A549 (cell line): ENCODE results near the gene BORCS6. TPM values are rescaled to one million over a fixed set of nuclear protein-coding genes. Genes with fewer than 3 reads are reported as not detected.

Experiments used
- ATAC-seq, 2 experiments: fragments of 200-7000 bp in 1 of 2; fragments of >200 bp in 1 of 2; cut with Nextera tagmentation in 1 of 2; cut with Tn5 transposase in 1 of 2; 3 replicates each; pipeline versions ENCODE4 v1.8.0 to v1.9.1; 2018 to 2020; ENCODE audit warnings: mild to moderate bottlenecking in 1 of 2, moderate library complexity in 1 of 2
- CTCF ChIA-PET: fragments of 300-600 bp; sonication (Branson Sonifier 250); formaldehyde crosslinking; extraction: SDS; loops from one replicate; lab custom pipeline; 2021; ENCODE audit warnings: antibody characterized with exemption, inconsistent platforms; lab: Yijun Ruan, JAX
- POLR2A ChIA-PET: fragments of 350-600 bp; formaldehyde crosslinking; extraction: SDS; loops from one replicate; lab custom pipeline; 2021; ENCODE audit warnings: antibody characterized with exemption, inconsistent platforms; lab: Yijun Ruan, JAX
- DNase-seq, 2 experiments: peaks; one replicate each; pipeline versions ENCODE4 v3.0.0 to v3.0.0-alpha.2; 2011 to 2016; ENCODE audit warnings: low read depth in 1 of 2, low spot score in 1 of 2
- FAIRE-seq: peaks from 2 replicates; lab custom pipeline; 2011; peaks lifted over from hg19 to GRCh38; lab: Jason Lieb, UNC
- H3K27ac ChIP-seq, 2 experiments: fragments of >200 bp; sonication (Bioruptor Twin); formaldehyde crosslinking; 3 replicates each; pipeline ENCODE4 v1.5.1; 2016 to 2017
- H3K4me1 ChIP-seq: fragments of >200 bp; sonication (Bioruptor Twin); formaldehyde crosslinking; 3 replicates; pipeline ENCODE4 v1.6.1; 2016
- H3K4me2 ChIP-seq: fragments of >200 bp; sonication (Bioruptor Twin); formaldehyde crosslinking; 3 replicates; pipeline ENCODE4 v1.6.1; 2016
- H3K4me3 ChIP-seq: fragments of >200 bp; sonication (Bioruptor Twin); formaldehyde crosslinking; 3 replicates; pipeline ENCODE4 v1.5.1; 2016
- H3K9me3 ChIP-seq: fragments of >200 bp; sonication (Bioruptor Twin); formaldehyde crosslinking; 3 replicates; pipeline ENCODE4 v1.6.1; 2016
- CBX2 ChIP-seq: fragments of 200-600 bp; sonication (generic); IDR thresholded peaks from 2 replicates; pipeline ENCODE4 v1.6.1; 2016; ENCODE audit warnings: low read depth, mild to moderate bottlenecking, borderline replicate concordance
- CEBPB ChIP-seq, 2 experiments: fragments of >200 bp in 1 of 2; sonication (Bioruptor Twin) in 1 of 2; formaldehyde crosslinking in 1 of 2; IDR thresholded peaks; 2 replicates each; pipeline ENCODE4 v1.6.1; 2012 to 2016
- CHD4 ChIP-seq: fragments of 200-600 bp; sonication (generic); IDR thresholded peaks from 2 replicates; pipeline ENCODE4 v1.6.1; 2016; ENCODE audit warnings: antibody characterized with exemption, mild to moderate bottlenecking, borderline replicate concordance
- E2F6 ChIP-seq: IDR thresholded peaks from 2 replicates; pipeline ENCODE4 v1.6.1; 2012; ENCODE audit warnings: low read depth, borderline replicate concordance
- EHMT2 ChIP-seq: fragments of 200-600 bp; sonication (generic); IDR thresholded peaks from 2 replicates; pipeline ENCODE4 v1.6.1; 2016; ENCODE audit warnings: antibody characterized with exemption, low read depth, mild to moderate bottlenecking, moderate library complexity
- ELK1 ChIP-seq: fragments of 150-350 bp; IDR thresholded peaks from 2 replicates; pipeline ENCODE4 v1.6.1; 2014; ENCODE audit warnings: low read depth, mild to moderate bottlenecking, low read length
- EP300 ChIP-seq, 2 experiments: fragments of >200 bp; sonication (Bioruptor Twin); formaldehyde crosslinking; IDR thresholded peaks; 2 replicates in 1 of 2; 3 replicates in 1 of 2; pipeline ENCODE4 v1.6.1; 2016 to 2017
- FOSB ChIP-seq: fragments of 250-450 bp; sonication (Bioruptor Pico); IDR thresholded peaks from 2 replicates; pipeline ENCODE4 v1.5.0; 2020; ENCODE audit warnings: mild to moderate bottlenecking, moderate library complexity
- HEYL ChIP-seq: fragments of 250-450 bp; sonication (Bioruptor Pico); IDR thresholded peaks from 2 replicates; pipeline ENCODE4 v1.8.0; 2021; ENCODE audit warnings: mild to moderate bottlenecking, moderate library complexity
- HOXA7 ChIP-seq: fragments of 250-450 bp; sonication (Bioruptor Pico); IDR thresholded peaks from 2 replicates; pipeline ENCODE4 v1.5.0; 2020; ENCODE audit warnings: mild to moderate bottlenecking, moderate library complexity
- HOXB13 ChIP-seq: fragments of 250-450 bp; sonication (Bioruptor Pico); IDR thresholded peaks from 2 replicates; pipeline ENCODE4 v1.5.0; 2020; ENCODE audit warnings: low read depth, mild to moderate bottlenecking, moderate library complexity
- HOXB5 ChIP-seq: fragments of 250-450 bp; sonication (Bioruptor Pico); IDR thresholded peaks from 2 replicates; pipeline ENCODE4 v1.5.0; 2020; ENCODE audit warnings: mild to moderate bottlenecking, moderate library complexity
- JUN ChIP-seq, 2 experiments: fragments of >200 bp; sonication (Bioruptor Twin); formaldehyde crosslinking; IDR thresholded peaks; 2 replicates in 1 of 2; 3 replicates in 1 of 2; pipeline ENCODE4 v1.6.1; 2016 to 2017
- KDM5A ChIP-seq: fragments of 200-600 bp; sonication (generic); IDR thresholded peaks from 2 replicates; pipeline ENCODE4 v1.6.1; 2016; ENCODE audit warnings: antibody characterized with exemption, mild to moderate bottlenecking
- MAFK ChIP-seq: fragments of 450-650 bp; IDR thresholded peaks from 2 replicates; pipeline ENCODE4 v1.6.1; 2014; ENCODE audit not compliant: partially characterized antibody
- MAZ ChIP-seq: fragments of 150-350 bp; IDR thresholded peaks from 2 replicates; pipeline ENCODE4 v1.6.1; 2014; ENCODE audit warnings: antibody characterized with exemption, low read depth, low read length, borderline replicate concordance
- NFE2L2 ChIP-seq: fragments of 150-350 bp; conservative IDR thresholded peaks from 2 replicates; pipeline ENCODE4 v1.6.1; 2014; ENCODE audit warnings: low read length
- NR3C1 ChIP-seq: fragments of >200 bp; sonication (Bioruptor Twin); formaldehyde crosslinking; IDR thresholded peaks from 3 replicates; pipeline ENCODE4 v1.6.1; 2017
- PHF8 ChIP-seq: fragments of 200-600 bp; sonication (generic); IDR thresholded peaks from 2 replicates; pipeline ENCODE4 v1.6.1; 2016; ENCODE audit warnings: low read depth, mild to moderate bottlenecking, antibody characterized with exemption, moderate library complexity, borderline replicate concordance
- POLR2AphosphoS2 ChIP-seq: conservative IDR thresholded peaks from 2 replicates; pipeline ENCODE4 v1.6.1; 2012; ENCODE audit warnings: low read length, improper control_type of control experiment, inconsistent platforms
- RAD21 ChIP-seq, 2 experiments: fragments of >200 bp in 1 of 2; sonication (Bioruptor Twin) in 1 of 2; formaldehyde crosslinking in 1 of 2; IDR thresholded peaks in 1 of 2; conservative IDR thresholded peaks in 1 of 2; 2 replicates in 1 of 2; 3 replicates in 1 of 2; pipeline ENCODE4 v1.6.1; 2012 to 2018; ENCODE audit warnings: inconsistent platforms in 1 of 2
- RARB ChIP-seq: fragments of 250-450 bp; sonication (Bioruptor Pico); IDR thresholded peaks from 2 replicates; pipeline ENCODE4 v1.8.0; 2021; ENCODE audit warnings: mild to moderate bottlenecking, moderate library complexity
- RCOR1 ChIP-seq: fragments of 150-350 bp; IDR thresholded peaks from 2 replicates; pipeline ENCODE4 v1.6.1; 2014; ENCODE audit warnings: antibody characterized with exemption, low read length, low read depth
- RFX5 ChIP-seq: fragments of 450-650 bp; IDR thresholded peaks from 2 replicates; pipeline ENCODE4 v1.7.1; 2014; ENCODE audit warnings: antibody characterized with exemption, mild to moderate bottlenecking, moderate library complexity
- RNF2 ChIP-seq: fragments of 200-600 bp; sonication (generic); IDR thresholded peaks from 2 replicates; pipeline ENCODE4 v1.6.1; 2016; ENCODE audit warnings: low read depth, mild to moderate bottlenecking, antibody characterized with exemption, moderate library complexity, borderline replicate concordance
- SMC3 ChIP-seq: fragments of >200 bp; sonication (Bioruptor Twin); formaldehyde crosslinking; IDR thresholded peaks from 3 replicates; pipeline ENCODE4 v1.6.1; 2018; ENCODE audit warnings: inconsistent platforms
- TFCP2L1 ChIP-seq: fragments of 250-450 bp; sonication (Bioruptor Pico); IDR thresholded peaks from 2 replicates; pipeline ENCODE4 v1.5.0; 2021; ENCODE audit warnings: mild to moderate bottlenecking
- ZFP36 ChIP-seq: fragments of 450-650 bp; IDR thresholded peaks from 2 replicates; pipeline ENCODE4 v1.6.1; 2014; ENCODE audit warnings: borderline replicate concordance; ENCODE audit not compliant: partially characterized antibody
- ZNF302 ChIP-seq: fragments of 250-450 bp; sonication (Bioruptor Pico); IDR thresholded peaks from 2 replicates; pipeline ENCODE4 v1.9.0; 2021; ENCODE audit warnings: inconsistent platforms, mild to moderate bottlenecking, moderate library complexity
- WGBS: methylation state at CpG from one replicate; pipeline ENCODE4 v1.1.6; 2017; ENCODE audit errors: missing lambda C conversion rate; 5-methylcytosine and 5-hydroxymethylcytosine counted together
- polyA plus RNA-seq, 4 experiments: library from polyadenylated mRNA; depleted of rRNA in 3 of 4; stranded (reverse); fragments of >200 nt; fragmentation: RNase III in 1 of 4; extraction: RNeasy Plus Mini Kit Qiagen cat#74134 plus additional on column Dnase treatment in 1 of 4; gene quantifications; 2 replicates in 3 of 4; 3 replicates in 1 of 4; pipeline ENCODE4 v1.2.3, GENCODE V29; 2011 to 2017
- TF ChIP-seq, protein P1 (sequence below): fragments of 250-450 bp; sonication (Bioruptor Pico); IDR thresholded peaks from 2 replicates; pipeline ENCODE4 v1.5.0; 2020; ENCODE audit warnings: low read depth, mild to moderate bottlenecking, moderate library complexity
- TF ChIP-seq, protein P2 (sequence below): fragments of >200 bp; sonication (Bioruptor Twin); formaldehyde crosslinking; IDR thresholded peaks from 3 replicates; pipeline ENCODE4 v1.6.1; 2016
- TF ChIP-seq, protein P3 (sequence below): IDR thresholded peaks from 2 replicates; pipeline ENCODE4 v1.6.1; 2012

Gene BORCS6
- polyA plus RNA-seq, 2 of the 4 experiments (the other 2 are of a cell fraction): 3.0 to 6.6 TPM

GRCh38 chr17:8231701-8232100 is 41.7 kb upstream of the BORCS6 start:
- ATAC-seq (no peak), FAIRE-seq (no peak), DNase-seq (no peak)
- H3K4me2 ChIP-seq: no peak overlapping the region
- no peaks in the 10 kb centered on the region for H3K9me3 ChIP-seq
- no peak overlapping the region for H3K4me3 ChIP-seq
- WGBS: 93% methylated on average over 10 of the region's 10 CpGs
- H3K4me1 ChIP-seq: peaks cover 9% of the 10 kb centered on the region
- ChIA-PET CTCF (interaction anchor here (1.0 to 12.0 kb wide), 3 partner anchors 12 to 152 kb away, joined by 4 to 160 read pairs (median 4); partner anchors contain the start of genes CTC1 and PFAS), POLR2A (no interaction called here)
- TF ChIP-seq JUN (IDR thresholded peaks at IDR 0.05): no peak
- TF ChIP-seq POLR2AphosphoS2: no peak
- TF ChIP-seq NFE2L2: no peak
- TF ChIP-seq, protein P1, sequence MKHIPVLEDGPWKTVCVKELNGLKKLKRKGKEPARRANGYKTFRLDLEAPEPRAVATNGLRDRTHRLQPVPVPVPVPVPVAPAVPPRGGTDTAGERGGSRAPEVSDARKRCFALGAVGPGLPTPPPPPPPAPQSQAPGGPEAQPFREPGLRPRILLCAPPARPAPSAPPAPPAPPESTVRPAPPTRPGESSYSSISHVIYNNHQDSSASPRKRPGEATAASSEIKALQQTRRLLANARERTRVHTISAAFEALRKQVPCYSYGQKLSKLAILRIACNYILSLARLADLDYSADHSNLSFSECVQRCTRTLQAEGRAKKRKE (CRISPR knock-in tag): no peak
- no peak for TF ChIP-seq EHMT2
- no peak for TF ChIP-seq RFX5
- no peak for TF ChIP-seq SMC3
- TF ChIP-seq RAD21 (conservative IDR thresholded peaks at IDR 0.05 in 1 of 2, IDR thresholded peaks at IDR 0.05 in 1 of 2): no peak
- TF ChIP-seq CHD4: no peak
- TF ChIP-seq RARB (CRISPR knock-in tag): no peak
- H3K27ac ChIP-seq: no peak overlapping the region

DNA sequence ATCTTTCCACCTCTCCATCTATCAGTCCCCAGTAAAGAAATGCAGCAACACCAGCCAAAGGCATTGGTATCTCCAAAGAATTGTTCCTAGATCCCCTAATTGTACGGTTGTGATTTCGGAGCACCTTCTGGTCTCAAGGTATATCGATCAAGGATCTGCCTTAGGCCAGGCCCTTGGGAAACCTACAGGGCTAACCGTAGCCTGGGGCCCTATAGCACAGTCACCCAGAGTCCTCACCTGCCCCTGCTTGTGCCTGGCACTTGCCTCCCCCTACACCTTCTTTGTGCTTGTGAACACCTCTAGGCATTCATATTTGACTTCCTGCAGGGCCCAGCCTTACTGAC is 37.2 kb upstream of the BORCS6 start:
- no peak for DNase-seq
- Histone ChIP-seq H3K9me3 (no peaks in the 10 kb centered on the region), H3K4me3 (peak overlapping the region; percentile 46), H3K4me2 (peak overlapping the region; percentile 79), H3K27ac (peak overlapping the region; percentile 82 to 84), H3K4me1 (peaks cover 22% of the 10 kb centered on the region)
- FAIRE-seq: no peak
- no peak for ATAC-seq
- 77% methylated on average over 4 of the region's 4 CpGs for WGBS
- ChIA-PET CTCF (interaction anchor here (1.0 to 12.0 kb wide), 5 partner anchors 8 to 167 kb away, joined by 3 to 160 read pairs (median 4); partner anchors contain the start of genes CTC1, PFAS and RANGRF), POLR2A (interaction anchor here (1.7 to 7.9 kb wide), 4 partner anchors 17 to 68 kb away, joined by 5 to 159 read pairs (median 26); partner anchors contain the start of genes AURKB, CTC1, PFAS and SLC25A35)
- TF ChIP-seq FOSB (CRISPR knock-in tag): no peak
- TF ChIP-seq NFE2L2: no peak
- TF ChIP-seq, protein P2, sequence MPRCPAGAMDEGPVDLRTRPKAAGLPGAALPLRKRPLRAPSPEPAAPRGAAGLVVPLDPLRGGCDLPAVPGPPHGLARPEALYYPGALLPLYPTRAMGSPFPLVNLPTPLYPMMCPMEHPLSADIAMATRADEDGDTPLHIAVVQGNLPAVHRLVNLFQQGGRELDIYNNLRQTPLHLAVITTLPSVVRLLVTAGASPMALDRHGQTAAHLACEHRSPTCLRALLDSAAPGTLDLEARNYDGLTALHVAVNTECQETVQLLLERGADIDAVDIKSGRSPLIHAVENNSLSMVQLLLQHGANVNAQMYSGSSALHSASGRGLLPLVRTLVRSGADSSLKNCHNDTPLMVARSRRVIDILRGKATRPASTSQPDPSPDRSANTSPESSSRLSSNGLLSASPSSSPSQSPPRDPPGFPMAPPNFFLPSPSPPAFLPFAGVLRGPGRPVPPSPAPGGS: no peak
- TF ChIP-seq HEYL (CRISPR knock-in tag): no peak
- TF ChIP-seq ELK1: no peak
- no peak for TF ChIP-seq TFCP2L1 (CRISPR knock-in tag)
- TF ChIP-seq NR3C1: no peak
- TF ChIP-seq KDM5A: no peak
- TF ChIP-seq POLR2AphosphoS2: no peak
- TF ChIP-seq E2F6: no peak
- peak; percentile 96; the same call in 1 of the 2 replicates for TF ChIP-seq HOXA7 (CRISPR knock-in tag)
- TF ChIP-seq ZFP36: no peak
- 0 out of 2 replicates have a peak, but pooled peaks have one; percentile 1 for TF ChIP-seq HOXB5 (CRISPR knock-in tag)
- TF ChIP-seq PHF8: no peak
- no peak for TF ChIP-seq RCOR1
- TF ChIP-seq EHMT2: no peak
- TF ChIP-seq RNF2: no peak
- TF ChIP-seq, protein P1 (CRISPR knock-in tag): 0 out of 2 replicates have a peak, but pooled peaks have one; percentile 2
- TF ChIP-seq CBX2: no peak
- no peak for TF ChIP-seq HOXB13 (CRISPR knock-in tag)
- TF ChIP-seq, protein P3, sequence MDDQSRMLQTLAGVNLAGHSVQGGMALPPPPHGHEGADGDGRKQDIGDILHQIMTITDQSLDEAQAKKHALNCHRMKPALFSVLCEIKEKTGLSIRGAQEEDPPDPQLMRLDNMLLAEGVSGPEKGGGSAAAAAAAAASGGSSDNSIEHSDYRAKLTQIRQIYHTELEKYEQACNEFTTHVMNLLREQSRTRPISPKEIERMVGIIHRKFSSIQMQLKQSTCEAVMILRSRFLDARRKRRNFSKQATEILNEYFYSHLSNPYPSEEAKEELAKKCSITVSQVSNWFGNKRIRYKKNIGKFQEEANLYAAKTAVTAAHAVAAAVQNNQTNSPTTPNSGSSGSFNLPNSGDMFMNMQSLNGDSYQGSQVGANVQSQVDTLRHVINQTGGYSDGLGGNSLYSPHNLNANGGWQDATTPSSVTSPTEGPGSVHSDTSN: no peak
- TF ChIP-seq MAFK: no peak
- TF ChIP-seq ZNF302 (CRISPR knock-in tag): no peak
- TF ChIP-seq MAZ: 0 out of 2 replicates have a peak, but pooled peaks have one; percentile 13
- no peak for TF ChIP-seq CEBPB (IDR thresholded peaks at IDR 0.05)
- TF ChIP-seq JUN (IDR thresholded peaks at IDR 0.05): no peak
- TF ChIP-seq EP300 (IDR thresholded peaks at IDR 0.05): no peak
